HG03460 (cell line): ENCODE data around the gene SMIM24.

Experiments used
- ATAC-seq: cut with Tn5 transposase; IDR thresholded peaks from one replicate; pipeline ENCODE4 v1.9.1; 2021; ENCODE audit not compliant: unreplicated experiment

SMIM24 gene

GRCh38 chr19:3475449-3475848 is 4.9 kb downstream of the SMIM24 start:
- ATAC-seq = no peak

- no peak for ATAC-seq
Observed at GRCh38 chr19:3474614-3475013, 5.7 kb downstream of the SMIM24 start.

- ATAC-seq = no peak
Observed at GRCh38 chr19:3474010-3474409, 6.3 kb downstream of the SMIM24 start.

GRCh38 chr19:3471954-3472655 is 8.2 kb downstream of the SMIM24 start:
- ATAC-seq = no peak

GRCh38 chr19:3470500-3471128 is 9.7 kb downstream of the SMIM24 start:
- ATAC-seq = no peak

- ATAC-seq = no peak
Observed at GRCh38 chr19:3469638-3470499, 10.5 kb downstream of the SMIM24 start.

GRCh38 chr19:3468211-3468610 is 12.1 kb downstream of the SMIM24 start:
- no peak for ATAC-seq

- ATAC-seq = no peak
Observed at GRCh38 chr19:3467437-3468198, 12.7 kb downstream of the SMIM24 start.

GRCh38 chr19:3466635-3467034 is 13.7 kb downstream of the SMIM24 start:
- no peak for ATAC-seq

- no peak for ATAC-seq
Observed at GRCh38 chr19:3465552-3465951, 14.8 kb downstream of the SMIM24 start.

- ATAC-seq = no peak
Observed at GRCh38 chr19:3464587-3465235, 15.6 kb downstream of the SMIM24 start.

GRCh38 chr19:3463714-3464586 is 16.4 kb downstream of the SMIM24 start:
- ATAC-seq = no peak

- no peak for ATAC-seq
Observed at GRCh38 chr19:3462991-3463713, 17.2 kb downstream of the SMIM24 start.

- ATAC-seq = no peak
Observed at GRCh38 chr19:3459965-3460582, 20.3 kb downstream of the SMIM24 start.

- no peak for ATAC-seq
Observed at GRCh38 chr19:3459089-3459881, 21.0 kb downstream of the SMIM24 start.

GRCh38 chr19:3458229-3459088 is 21.9 kb downstream of the SMIM24 start:
- no peak for ATAC-seq
